ENCODE results near the gene CFAP61. TPM values are rescaled to one million over a fixed set of nuclear protein-coding genes. Genes with fewer than 3 reads are reported as not detected.
"Not testable (repeated sequence)": the region's sequence is repeated elsewhere in the genome, so short reads cannot be mapped to it uniquely, and the experiment has no call there.

The CFAP61 gene, protein sequence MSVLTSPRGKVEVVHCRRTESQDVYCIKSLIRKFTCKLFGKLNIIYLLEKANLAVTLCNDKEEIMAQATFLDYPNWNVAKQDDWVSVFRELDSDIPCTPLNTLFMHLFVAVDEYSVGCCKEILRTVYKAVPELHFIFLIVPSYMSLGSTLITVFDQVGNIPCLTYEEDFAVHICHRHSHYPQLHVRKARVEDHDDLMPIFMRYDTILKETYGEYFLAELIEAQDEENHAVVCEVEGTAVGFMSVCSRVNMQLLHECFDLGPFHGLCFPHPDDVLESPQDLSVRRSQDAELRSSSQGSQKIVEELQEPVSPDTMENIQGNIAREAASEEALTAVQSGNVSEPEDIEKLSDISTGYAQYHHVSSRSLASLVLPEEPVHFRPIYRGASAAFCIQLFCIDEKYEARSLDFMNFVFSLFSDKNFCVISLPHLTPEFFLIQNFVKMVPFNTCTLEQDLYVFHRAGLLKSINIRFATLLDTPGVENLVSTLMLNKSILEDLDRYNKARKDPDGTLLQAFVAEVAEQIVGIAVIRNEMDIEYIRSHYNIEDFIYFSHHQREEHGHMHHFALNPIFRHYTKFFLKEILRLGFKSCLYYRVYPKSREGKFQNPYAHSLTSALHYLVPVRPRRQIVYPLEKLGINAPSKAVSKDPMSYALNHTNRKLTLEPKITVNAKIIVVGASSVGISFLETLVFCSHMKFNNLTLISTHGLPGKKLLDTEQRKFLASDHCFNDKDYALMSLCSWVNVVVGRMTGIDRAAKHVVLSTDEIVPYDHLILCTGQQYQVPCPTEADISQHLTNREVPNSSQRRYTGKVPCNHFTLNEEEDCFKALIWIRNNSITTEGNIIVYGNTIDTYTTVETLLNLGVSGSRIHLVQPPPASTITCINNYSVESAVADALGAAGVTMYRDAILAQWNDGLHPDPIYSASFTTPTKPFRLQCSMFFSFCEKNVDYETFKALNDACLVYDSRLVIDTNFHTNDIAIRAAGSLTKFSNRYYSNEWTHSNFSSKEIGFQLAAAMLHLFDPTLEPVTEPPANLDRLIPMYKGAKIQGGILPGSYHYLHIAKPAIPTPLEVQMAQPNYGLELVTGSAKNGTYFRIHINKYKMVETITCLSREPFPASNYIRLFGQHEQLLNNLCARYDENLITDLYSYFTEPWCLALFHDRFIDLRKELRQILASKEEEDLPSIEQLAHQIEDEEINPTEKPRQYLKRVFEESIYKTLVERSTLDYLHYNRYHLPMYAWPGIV
- total RNA-seq: not detected

- Mint-ChIP-seq H3K27ac (peak within 1 kb of the TSS; percentile 90), H3K36me3 (ENCODE audit: low read depth) (peaks cover 35% of the 10 kb centered on the region), H3K4me3 (peak within 1 kb of the TSS; percentile 92), H3K4me1 (peaks cover 21% of the 10 kb centered on the region), H3K9me3 (no peaks in the 10 kb centered on the region), H3K27me3 (peaks cover 5% of the 10 kb centered on the region)
- ChIA-PET POLR2A (interaction anchor here (0.7 to 3.8 kb wide), 11 partner anchors 9 to 1545 kb away, joined by 3 to 43 read pairs (median 8); partner anchors contain the start of genes NAA20 and SEC23B), CTCF (interaction anchor here (1.0 to 2.5 kb wide), 4 partner anchors 9 to 542 kb away, joined by 3 to 33 read pairs (median 4); partner anchors contain the start of gene NAA20)
- DNase-seq: peak; percentile 97
Measured at GRCh38 chr20:20052074-20052970, at the start of gene CFAP61, which contains the start of gene CRNKL1. TSS of gene CFAP61 (plus strand) at chr20:20052532. CDS start at chr20:20056654, 4,122 bp downstream. TSS of gene CRNKL1 (minus strand) at chr20:20052466. CDS start at chr20:20052342, 124 bp downstream.

- Mint-ChIP-seq H3K4me1 (peaks cover 9% of the 10 kb centered on the region), H3K9me3 (no peaks in the 10 kb centered on the region), H3K36me3 (ENCODE audit: low read depth) (no peaks in the 10 kb centered on the region), H3K27me3 (peaks cover 32% of the 10 kb centered on the region), H3K4me3 (no peak overlapping the region), H3K27ac (no peak overlapping the region)
- POLR2A ChIA-PET: interaction anchor here (1.3 kb wide), 1 partner anchor 14 kb away, joined by 3 read pairs; the partner anchor contains the start of gene NAA20
- CTCF ChIA-PET: interaction anchor here (0.7 to 1.0 kb wide), 3 partner anchors 9 to 68 kb away, joined by 3 read pairs; no protein-coding TSS in a partner anchor
- DNase-seq: no peak
Measured at GRCh38 chr20:20003031-20003954, 49.0 kb upstream of the CFAP61 start.

DNA sequence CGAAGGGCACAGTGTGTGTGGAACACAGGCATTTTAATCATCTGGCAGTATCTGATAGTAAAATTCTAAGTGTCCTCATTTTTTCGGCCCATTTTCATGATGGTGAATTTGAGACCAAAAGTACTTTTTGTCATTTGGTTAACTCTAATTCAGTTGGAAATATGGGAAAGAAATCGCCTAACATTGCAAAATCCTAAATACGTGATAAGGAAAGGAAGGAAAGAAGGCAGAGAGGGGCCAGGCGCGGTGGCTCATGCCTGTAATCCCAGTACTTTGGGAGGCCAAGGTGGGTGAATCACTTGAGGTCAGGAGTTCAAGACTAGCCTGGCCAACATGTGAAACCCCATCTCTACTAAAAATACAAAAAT lies 48.4 kb upstream of the CFAP61 start:
- peaks cover 35% of the 10 kb centered on the region for H3K27me3 Mint-ChIP-seq
- POLR2A ChIA-PET; DNase-seq; H3K27ac Mint-ChIP-seq; H3K4me3 Mint-ChIP-seq; H3K4me1 Mint-ChIP-seq; H3K9me3 Mint-ChIP-seq; H3K36me3 Mint-ChIP-seq (ENCODE audit: low read depth): not testable (repeated sequence)
- CTCF ChIA-PET: interaction anchor here (0.7 to 1.0 kb wide), 2 partner anchors 11 to 67 kb away, joined by 3 read pairs; no protein-coding TSS in a partner anchor

DNA sequence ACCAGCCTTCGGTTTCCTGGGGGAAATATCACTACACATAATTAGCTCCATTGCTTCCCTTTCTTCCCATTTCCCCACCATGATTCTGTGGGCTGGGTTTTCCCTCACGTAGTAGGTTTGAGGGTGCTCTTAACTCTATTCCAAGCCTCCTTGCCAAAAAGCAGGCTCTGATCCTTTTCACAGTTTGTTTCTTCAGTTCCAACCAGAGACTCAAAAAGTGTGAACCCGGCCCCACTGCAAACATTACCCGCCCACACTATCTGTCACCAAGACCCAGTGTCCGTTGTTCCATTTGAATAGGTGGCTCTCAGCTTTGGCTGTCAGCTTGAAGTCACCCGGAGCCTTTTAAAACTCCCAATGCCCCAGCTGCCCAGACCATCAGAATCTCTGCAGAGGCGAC lies 47.0 kb upstream of the CFAP61 start:
- CTCF ChIA-PET: no interaction called here
- Mint-ChIP-seq H3K27me3 (peaks cover 40% of the 10 kb centered on the region), H3K9me3 (no peaks in the 10 kb centered on the region), H3K4me1 (peaks cover 9% of the 10 kb centered on the region), H3K4me3 (no peak overlapping the region), H3K36me3 (ENCODE audit: low read depth) (no peaks in the 10 kb centered on the region), H3K27ac (no peak overlapping the region)
- POLR2A ChIA-PET: no interaction called here
- DNase-seq: no peak

- CTCF ChIA-PET: no interaction called here
- POLR2A ChIA-PET: no interaction called here
Measured at GRCh38 chr20:20009784-20010253, 42.5 kb upstream of the CFAP61 start.

GRCh38 chr20:20010639-20011500 lies 41.5 kb upstream of the CFAP61 start:
- peaks cover 2% of the 10 kb centered on the region for H3K4me1 Mint-ChIP-seq
- CTCF ChIA-PET: no interaction called here
- no peak for DNase-seq
- no peaks in the 10 kb centered on the region for H3K9me3 Mint-ChIP-seq
- H3K4me3 Mint-ChIP-seq: no peak overlapping the region
- POLR2A ChIA-PET: no interaction called here
- no peaks in the 10 kb centered on the region for H3K36me3 Mint-ChIP-seq (ENCODE audit: low read depth)
- no peak overlapping the region for H3K27ac Mint-ChIP-seq
- H3K27me3 Mint-ChIP-seq: peaks cover 22% of the 10 kb centered on the region

More at GRCh38 chr20:20009784-20010253, 42.5 kb upstream of the CFAP61 start:
- no peak for DNase-seq
- Mint-ChIP-seq H3K4me3 (no peak overlapping the region), H3K9me3 (no peaks in the 10 kb centered on the region), H3K36me3 (ENCODE audit: low read depth) (no peaks in the 10 kb centered on the region), H3K27ac (no peak overlapping the region), H3K27me3 (peaks cover 25% of the 10 kb centered on the region), H3K4me1 (peaks cover 2% of the 10 kb centered on the region)

- POLR2A ChIA-PET: no interaction called here
- H3K27ac Mint-ChIP-seq: no peak overlapping the region
- no peak overlapping the region for H3K4me3 Mint-ChIP-seq
- CTCF ChIA-PET: no interaction called here
- peaks cover 20% of the 10 kb centered on the region for H3K27me3 Mint-ChIP-seq
- no peak for DNase-seq
- no peaks in the 10 kb centered on the region for H3K9me3 Mint-ChIP-seq
- H3K36me3 Mint-ChIP-seq (ENCODE audit: low read depth): no peaks in the 10 kb centered on the region
- peaks cover 10% of the 10 kb centered on the region for H3K4me1 Mint-ChIP-seq
Measured at GRCh38 chr20:20012541-20012940, 39.8 kb upstream of the CFAP61 start.

DNA sequence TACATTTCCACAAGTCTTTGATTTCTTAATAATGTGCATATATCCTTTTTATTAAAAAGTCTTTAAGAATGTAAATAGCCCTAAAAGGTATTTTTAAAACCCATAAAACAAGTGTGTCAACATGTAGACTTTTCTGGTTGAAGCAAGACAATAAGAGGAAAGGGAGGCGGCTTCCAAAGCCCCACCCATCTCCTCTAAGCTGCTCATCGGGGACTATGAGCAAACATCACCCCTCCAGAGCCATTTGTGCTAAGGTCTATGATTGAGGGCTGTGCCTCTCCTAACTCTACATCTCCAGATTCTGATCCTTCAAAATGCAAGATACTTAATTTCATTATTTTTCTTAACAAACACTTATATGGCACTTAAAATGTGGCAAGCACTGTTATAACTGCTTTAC lies 37.7 kb upstream of the CFAP61 start:
- CTCF ChIA-PET: no interaction called here
- H3K9me3 Mint-ChIP-seq: no peaks in the 10 kb centered on the region
- no peak overlapping the region for H3K4me3 Mint-ChIP-seq
- peaks cover 16% of the 10 kb centered on the region for H3K36me3 Mint-ChIP-seq (ENCODE audit: low read depth)
- H3K27ac Mint-ChIP-seq: no peak overlapping the region
- POLR2A ChIA-PET: interaction anchor here (0.9 to 3.6 kb wide), 2 partner anchors 12 to 38 kb away, joined by 4 to 15 read pairs; partner anchors contain the start of genes CFAP61 and CRNKL1
- H3K27me3 Mint-ChIP-seq: peaks cover 14% of the 10 kb centered on the region
- no peak for DNase-seq
- H3K4me1 Mint-ChIP-seq: peaks cover 30% of the 10 kb centered on the region

DNA sequence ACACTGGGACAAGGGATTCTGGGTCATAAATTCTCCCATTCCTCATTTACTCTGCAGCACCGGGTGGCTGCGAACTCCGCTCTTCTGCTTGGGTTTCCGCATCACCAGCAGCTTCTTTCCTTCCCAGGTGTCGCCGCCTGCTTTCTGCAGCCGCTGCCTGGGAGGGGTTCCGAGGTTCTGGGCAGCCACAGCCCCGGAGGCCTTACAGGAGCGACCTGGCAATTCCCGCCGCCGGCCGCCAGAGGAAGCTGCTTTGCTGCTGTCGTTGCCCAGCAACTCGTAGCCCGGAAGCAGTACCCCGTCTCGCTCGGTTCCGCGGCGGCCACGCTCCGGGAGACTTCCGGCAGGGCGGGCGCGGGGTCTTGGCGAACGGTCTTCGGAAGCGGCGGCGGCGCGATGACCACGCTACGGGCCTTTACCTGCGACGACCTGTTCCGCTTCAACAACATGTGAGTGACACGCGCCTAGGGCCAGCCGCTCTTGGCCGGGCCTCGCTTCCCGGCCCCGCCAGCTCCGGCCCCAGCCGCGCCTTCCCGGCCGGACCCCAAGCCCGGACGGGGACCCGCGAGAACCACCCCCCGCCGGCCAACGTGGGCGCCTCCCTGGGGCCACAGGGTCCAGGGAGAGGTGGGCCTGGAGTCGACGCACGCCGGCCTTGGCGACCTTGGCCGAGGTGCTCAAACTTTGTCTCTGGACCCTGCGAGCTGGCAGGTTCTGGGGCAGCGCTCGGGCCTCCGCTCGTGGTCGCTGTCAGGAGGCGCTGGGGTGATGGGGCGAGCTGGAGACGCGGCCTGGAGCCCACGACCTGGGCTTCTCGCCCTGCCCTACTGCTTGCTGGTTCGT lies 35.1 kb upstream of the CFAP61 start, which contains the start of gene NAA20:
TSS of gene NAA20 (plus strand) at position 362 of the 843 bp plus-strand sequence. CDS start at position 397, 35 bp downstream.
- CTCF ChIA-PET: interaction anchor here (1.3 to 3.1 kb wide), 5 partner anchors 11 to 84 kb away, joined by 3 to 33 read pairs (median 4); partner anchors contain the start of genes CFAP61 and CRNKL1
- DNase-seq: peak; percentile 91
- H3K9me3 Mint-ChIP-seq: no peaks in the 10 kb centered on the region

More for the DNA sequence above, 35.1 kb upstream of the CFAP61 start, which contains the start of gene NAA20:
- Mint-ChIP-seq H3K27ac (peak within 1 kb of the TSS; percentile 75), H3K27me3 (peaks cover 2% of the 10 kb centered on the region), H3K4me3 (peak within 1 kb of the TSS; percentile 87), H3K36me3 (ENCODE audit: low read depth) (peaks cover 24% of the 10 kb centered on the region), H3K4me1 (peaks cover 53% of the 10 kb centered on the region)
- POLR2A ChIA-PET: interaction anchor here (1.1 to 3.6 kb wide), 6 partner anchors 9 to 34 kb away, joined by 3 to 43 read pairs (median 4); partner anchors contain the start of genes CFAP61 and CRNKL1

Measured in activated CD4-positive, alpha-beta memory T cell treated with anti-CD3 and anti-CD28 coated beads, Interleukin-2, amount 10 ng/mL, durations not matched to agents 7 days and 5 days (primary cell).